ENCODE measurements around the gene OR7G2.

- TF ChIP-seq EP300 (IDR thresholded peaks at IDR 0.05), result no peak
- TF ChIP-seq RFX5 (IDR thresholded peaks at IDR 0.05), result no peak
- TF ChIP-seq REST (IDR thresholded peaks at IDR 0.05), result no peak
- TF ChIP-seq POLR2A (IDR thresholded peaks at IDR 0.05; ENCODE audit: low read length), result no peak
- TF ChIP-seq CTCF (IDR thresholded peaks at IDR 0.05), result no peak
- no peak for TF ChIP-seq FOSL2 (IDR thresholded peaks at IDR 0.05)
- TF ChIP-seq FOSL2 (CRISPR knock-in tag; IDR thresholded peaks at IDR 0.05), result no peak
- no peak for TF ChIP-seq CEBPB (IDR thresholded peaks at IDR 0.05)
- TF ChIP-seq E2F6 (IDR thresholded peaks at IDR 0.05; ENCODE audit: borderline replicate concordance, low read depth), result no peak
- TF ChIP-seq ESRRA (IDR thresholded peaks at IDR 0.05; ENCODE audit: borderline replicate concordance, low read length), result no peak
- no peak for TF ChIP-seq ZC3H11A (IDR thresholded peaks at IDR 0.05)
- no peak for TF ChIP-seq ZNF302 (CRISPR knock-in tag; IDR thresholded peaks at IDR 0.05)
Observed at GRCh38 chr19:9076901-9077300, 30.4 kb downstream of the OR7G2 start.
